ENCODE measurements around the gene COL4A6.

The COL4A6 gene

GRCh38 chrX:108148524-108148923 is 289.7 kb downstream of the COL4A6 start:
- no peak for DNase-seq

DNA sequence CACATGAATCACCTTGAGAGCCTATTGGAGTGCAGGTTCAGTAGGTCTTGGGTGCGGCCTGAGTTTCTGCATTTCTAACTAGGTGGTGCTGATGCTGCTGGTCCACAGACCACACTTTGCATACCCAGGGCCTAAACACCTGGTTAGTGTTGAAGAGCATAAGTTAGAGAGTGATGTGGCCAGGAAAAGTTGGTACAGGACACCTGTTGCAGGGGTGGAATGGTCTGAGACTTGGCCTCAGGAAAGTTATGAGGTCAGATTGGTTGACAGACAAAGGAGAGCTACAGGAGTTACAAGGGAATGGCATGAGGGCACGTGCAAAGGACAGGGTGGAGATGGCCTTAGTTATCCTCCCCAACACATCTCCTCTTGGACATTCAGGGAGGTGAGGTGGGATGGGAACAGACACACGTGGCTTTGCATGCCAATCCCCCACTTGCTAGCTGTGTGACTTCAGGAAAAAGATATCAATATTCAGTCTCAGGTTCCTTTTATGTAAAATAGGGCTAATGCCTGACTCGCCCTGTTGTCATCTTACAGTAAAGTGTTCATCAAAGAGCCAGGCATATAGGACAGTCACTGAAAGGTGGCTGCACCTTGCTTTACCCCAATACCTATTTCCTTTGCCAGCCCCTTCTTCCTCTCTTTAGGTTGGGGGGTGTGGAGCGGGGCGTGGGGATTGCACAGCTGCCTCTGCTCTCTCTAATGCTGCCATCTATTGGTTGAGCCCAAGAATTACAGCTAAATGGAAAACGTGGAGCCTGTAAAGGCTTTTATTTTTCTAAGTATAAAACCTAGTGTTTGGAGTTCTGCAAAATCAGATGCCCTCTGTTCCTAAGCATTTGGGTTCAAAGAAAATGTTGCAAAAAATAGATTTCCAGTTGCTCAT is 299.2 kb downstream of the COL4A6 start:
- DNase-seq = no peak

DNA sequence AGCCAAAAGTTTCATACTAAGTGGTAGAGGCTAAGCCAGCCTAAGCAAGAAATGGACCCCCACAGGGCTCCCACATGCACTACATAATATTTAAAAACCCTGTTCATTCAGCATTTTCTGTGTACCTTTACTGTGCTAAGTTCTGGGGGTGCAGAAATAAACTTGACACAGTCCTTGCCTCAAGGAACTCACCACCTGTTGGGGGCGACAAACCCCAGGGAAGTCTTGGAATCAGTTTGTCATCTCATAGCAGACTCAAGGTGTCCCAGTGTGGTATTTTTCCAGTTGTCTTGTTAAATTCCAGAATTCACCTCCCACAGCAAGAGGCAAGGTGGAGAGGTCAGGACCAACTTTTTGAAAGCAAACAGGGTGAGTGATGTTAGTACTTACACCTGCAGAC is 303.5 kb downstream of the COL4A6 start:
- no peak for DNase-seq

GRCh38 chrX:108132876-108133275 is 305.3 kb downstream of the COL4A6 start:
- DNase-seq = no peak

GRCh38 chrX:108132034-108132433 is 306.2 kb downstream of the COL4A6 start:
- no peak for DNase-seq

DNA sequence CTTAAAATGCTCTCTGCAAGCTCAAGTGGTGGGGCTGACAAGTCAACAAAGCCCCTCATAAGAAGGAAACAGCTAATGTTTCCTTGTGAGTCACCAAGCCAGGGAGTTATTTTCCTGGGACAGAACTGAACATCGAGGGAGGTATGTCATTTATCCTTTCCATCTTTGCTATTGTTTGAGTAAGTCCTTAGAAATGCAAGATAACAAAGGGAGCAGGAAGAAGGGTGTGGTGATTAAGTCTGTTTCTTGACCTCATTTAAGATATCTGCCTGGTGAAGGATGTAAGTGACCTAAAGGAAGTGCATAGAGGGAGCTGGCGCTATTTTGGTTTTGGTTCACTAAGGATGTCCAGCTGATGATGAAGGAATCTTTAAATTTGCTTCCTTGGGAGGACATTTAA is 306.8 kb downstream of the COL4A6 start:
- no peak for DNase-seq

DNA sequence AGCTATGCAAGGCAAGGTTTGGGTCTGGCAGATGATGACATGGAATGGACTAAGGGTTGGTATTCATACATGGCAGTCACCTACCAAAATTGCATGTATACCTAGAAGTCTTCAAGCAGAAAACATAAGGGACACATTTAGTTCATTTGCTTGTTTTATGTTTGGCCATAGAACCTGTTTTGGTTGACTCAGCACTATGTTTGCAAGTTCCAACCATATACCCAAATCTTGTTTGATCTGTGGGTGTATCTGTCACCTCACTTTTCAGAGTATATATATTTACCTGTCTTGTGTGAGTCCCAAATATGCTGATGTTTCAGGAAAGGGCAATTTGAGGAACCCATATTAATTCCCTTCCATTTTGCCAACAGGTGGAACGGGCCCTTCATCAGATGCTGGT is 307.3 kb downstream of the COL4A6 start:
- no peak for DNase-seq

DNA sequence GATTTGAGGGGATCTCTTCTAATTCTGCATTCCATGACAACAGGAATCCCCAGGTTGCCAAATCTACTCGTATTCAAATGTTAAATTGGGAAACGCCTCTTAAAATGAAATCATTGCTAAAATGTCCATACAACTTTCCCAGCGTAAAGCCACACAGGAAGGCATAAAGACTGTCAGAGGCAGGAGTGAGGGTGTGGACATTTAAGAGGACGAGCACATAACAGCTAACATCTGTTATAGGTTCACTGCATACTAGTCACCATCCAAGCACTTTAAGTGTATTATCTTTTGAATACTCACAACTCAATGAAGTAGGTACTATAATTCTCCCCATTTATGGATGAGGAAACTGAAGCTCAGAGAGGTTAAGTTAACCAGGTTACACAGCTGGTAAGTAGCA is 311.1 kb downstream of the COL4A6 start:
- DNase-seq = no peak

GRCh38 chrX:108126661-108127060 is 311.6 kb downstream of the COL4A6 start:
- no peak for DNase-seq

DNA sequence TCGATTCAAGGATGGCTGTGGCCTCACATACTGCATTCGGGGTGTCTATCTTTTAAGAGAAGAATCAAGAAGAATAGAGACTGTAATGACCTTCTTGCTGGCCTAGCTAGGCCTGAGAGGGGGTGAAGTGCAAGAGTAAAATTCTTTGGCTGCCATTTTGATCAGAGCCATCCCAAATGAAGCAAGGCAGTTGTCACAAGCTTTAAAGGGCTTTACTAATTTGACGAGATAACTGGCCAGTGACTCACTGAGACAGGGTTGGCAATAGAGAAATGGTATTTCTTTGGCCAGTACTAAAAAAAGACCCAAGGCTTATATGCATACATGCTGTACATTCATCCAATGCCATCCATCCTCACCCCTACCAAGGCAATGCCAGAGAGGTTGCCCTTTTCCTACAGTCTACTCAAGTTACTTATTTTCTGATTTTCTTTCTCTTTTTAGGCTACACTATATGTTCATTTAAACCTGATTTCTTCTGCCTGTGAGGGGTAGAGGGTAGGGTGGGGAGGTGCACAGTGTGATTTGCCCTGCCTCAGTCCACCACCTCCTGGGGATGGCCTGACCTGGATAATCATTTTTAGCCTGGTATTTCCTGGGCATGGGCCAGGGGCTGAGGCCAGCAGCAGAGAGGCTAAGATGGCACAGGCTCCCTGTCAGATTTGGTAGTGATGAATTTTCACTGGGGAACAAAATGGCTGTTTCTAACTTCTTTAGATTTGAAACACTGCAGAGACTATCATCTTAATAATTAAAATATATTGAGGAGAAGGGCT is 314.4 kb downstream of the COL4A6 start:
- DNase-seq = no peak

DNA sequence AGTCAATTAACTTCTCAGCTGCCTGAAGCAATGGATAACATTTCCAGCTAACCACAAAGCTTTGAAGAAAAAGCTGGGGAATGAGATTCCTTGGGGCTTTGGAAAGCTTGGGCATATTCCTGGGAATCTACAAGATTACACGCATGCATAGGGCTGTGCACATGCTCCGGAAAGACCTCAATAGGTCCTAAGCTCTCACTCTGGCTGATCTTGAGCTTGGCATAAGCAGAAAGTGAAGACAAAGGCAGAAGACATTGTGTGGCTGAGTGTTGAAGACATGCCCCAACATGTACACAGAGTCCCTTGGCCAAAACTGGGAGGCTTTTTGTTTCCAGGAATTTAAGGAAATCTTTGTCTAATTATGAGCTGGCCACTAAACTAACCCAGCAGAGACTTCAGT is 315.5 kb downstream of the COL4A6 start:
- no peak for DNase-seq

DNA sequence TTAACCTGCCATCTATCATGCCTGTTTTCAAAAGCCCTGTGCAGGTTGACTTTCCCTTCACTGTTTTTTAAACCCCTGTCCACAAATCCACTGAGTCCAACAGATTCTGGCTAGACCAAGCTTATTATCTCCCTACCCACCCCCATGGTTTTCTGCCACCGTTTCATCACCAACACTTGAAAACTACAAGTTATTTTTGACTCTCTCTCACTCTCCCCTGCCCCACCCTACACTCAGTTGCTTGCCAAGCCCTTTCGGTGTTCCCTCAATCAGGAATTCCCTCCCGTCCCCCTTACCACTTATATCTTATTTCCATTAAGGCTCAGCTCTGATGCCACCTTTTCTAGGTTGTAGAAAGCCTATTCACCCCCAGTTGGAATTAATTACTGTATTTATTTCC is 316.9 kb downstream of the COL4A6 start:
- DNase-seq = no peak

GRCh38 chrX:108117988-108118387 is 320.2 kb downstream of the COL4A6 start:
- no peak for DNase-seq

DNA sequence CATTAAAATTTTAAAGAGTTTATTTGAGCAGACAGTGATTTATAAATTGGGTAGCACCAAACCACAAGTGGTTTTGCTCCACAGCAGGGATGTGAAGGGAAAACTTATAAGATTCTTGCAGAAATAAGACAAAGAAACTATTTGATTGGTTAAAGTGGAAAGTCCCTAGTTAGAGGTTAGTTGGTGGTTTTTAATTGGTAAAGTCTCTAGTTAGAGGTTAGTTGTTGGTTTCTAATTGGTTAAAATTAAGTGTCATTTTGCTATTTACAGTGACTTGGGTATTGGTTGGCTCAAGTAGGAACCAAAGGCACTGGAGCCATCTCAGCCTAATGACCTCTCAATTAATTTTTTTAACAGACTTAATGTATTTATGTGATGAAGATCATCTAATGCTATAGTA is 323.7 kb downstream of the COL4A6 start:
- DNase-seq = no peak

Measured in activated CD4-positive, alpha-beta T cell treated with anti-CD3 and anti-CD28 coated beads for 48 hours (primary cell).